Measurements from ENCODE around the gene GRK4. TPM values are rescaled to one million over a fixed set of nuclear protein-coding genes. Genes with fewer than 3 reads are reported as not detected.

Gene GRK4
- total and polyA plus RNA-seq, 2 of the 8 experiments (the other 6 are each of a cell fraction or from before 2014, with no cell fraction given), result 0.77 to 1.8 TPM

DNA sequence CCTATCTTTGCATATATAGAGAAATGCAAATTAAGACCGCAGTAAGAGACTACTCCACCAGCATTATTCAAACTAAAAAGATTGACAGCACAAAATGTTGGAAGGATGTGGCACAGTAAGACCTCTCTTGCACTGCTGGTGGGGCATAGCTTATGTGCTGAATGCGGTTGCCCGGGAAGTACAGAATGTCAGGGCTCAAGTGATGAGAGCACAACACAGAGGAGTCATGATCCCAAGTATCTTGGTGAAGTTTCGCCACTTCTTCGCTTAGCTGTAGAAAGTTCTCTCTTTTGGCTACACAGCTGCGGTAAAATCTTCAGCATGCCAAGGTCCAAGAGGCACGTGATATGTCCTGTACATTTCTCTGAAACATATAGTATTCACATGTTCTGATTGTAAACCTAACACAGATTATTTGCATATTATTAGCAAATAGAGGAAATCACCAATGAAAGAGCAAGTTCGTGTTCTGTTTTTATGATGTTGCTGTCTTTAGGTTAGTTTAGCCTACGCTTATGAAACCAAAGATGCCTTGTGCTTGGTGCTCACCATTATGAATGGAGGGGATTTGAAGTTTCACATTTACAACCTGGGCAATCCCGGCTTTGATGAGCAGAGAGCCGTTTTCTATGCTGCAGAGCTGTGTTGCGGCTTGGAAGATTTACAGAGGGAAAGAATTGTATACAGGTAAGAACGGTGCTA lies 55.9 kb downstream of the GRK4 start:
- H2AK5ac ChIP-seq (ENCODE audit: low read depth, low read length), result no peak overlapping the region
- 85% methylated on average over 13 of the region's 13 CpGs; no CpG with 5 or more reads in 1 of the 2 experiments for WGBS, 2 experiments (ENCODE audit: extremely low coverage in 1 of 2, insufficient coverage in 1 of 2, insufficient read length in 1 of 2, insufficient replicate concordance in 2 of 2, low coverage in 1 of 2, low lambda C conversion rate in 2 of 2, missing lambda C conversion rate in 1 of 2)
- no peak for FAIRE-seq
- TF ChIP-seq CHD2 (IDR thresholded peaks at IDR 0.05; ENCODE audit: low read length), result no peak
- TF ChIP-seq SUZ12 (IDR thresholded peaks at IDR 0.05; ENCODE audit: low read length), result no peak
- TF ChIP-seq NRF1 (IDR thresholded peaks at IDR 0.05; ENCODE audit: low read depth, low read length), result no peak
- no peak for TF ChIP-seq CTBP2 (IDR thresholded peaks at IDR 0.05; ENCODE audit: borderline replicate concordance, insufficient read depth, insufficient read length, low read length)
- TF ChIP-seq POLR2AphosphoS5 (IDR thresholded peaks at IDR 0.05; ENCODE audit: low read depth, low read length), result no peak

More for the DNA sequence above, 55.9 kb downstream of the GRK4 start:
- POLR2A ChIA-PET (ENCODE audit: partially characterized antibody), result interaction anchor here (1.0 kb wide), 1 partner anchor 23 kb away, joined by 3 read pairs; no protein-coding TSS in a partner anchor
- Histone ChIP-seq H2BK20ac (ENCODE audit: low read length) (no peak overlapping the region), H4K8ac (ENCODE audit: extremely low read depth, insufficient read depth, low read length) (no peak overlapping the region), H3K27ac (ENCODE audit: low read depth, low read length) (no peak overlapping the region), H3K4me1 (replicated peaks in 1 of 4; ENCODE audit: control insufficient read depth in 3 of 4, insufficient read depth in 4 of 4, low read length in 3 of 4) (peaks cover 0 to 7% (median 1%) of the 10 kb centered on the region in 4 experiments; a peak in 4 of 7 replicates), H3K4ac (replicated peaks; ENCODE audit: insufficient read length, low read depth, low read length) (no peak overlapping the region), H3K4me3 (ENCODE audit: extremely low read depth in 1 of 4, insufficient read depth in 2 of 4, low read depth in 3 of 4, low read length in 4 of 4) (no peak overlapping the region), H2BK5ac (ENCODE audit: low read depth, low read length) (no peak overlapping the region), H2BK120ac (replicated peaks; ENCODE audit: low read depth, low read length) (no peak overlapping the region), H3K36me3 (ENCODE audit: control insufficient read depth in 2 of 4, insufficient read depth in 4 of 4, low read length in 3 of 4) (no peaks in the 10 kb centered on the region), H3K18ac (ENCODE audit: extremely low read depth, low read length) (no peak overlapping the region), H3K79me1 (ENCODE audit: low read depth, low read length) (no peaks in the 10 kb centered on the region), H4K91ac (replicated peaks; ENCODE audit: insufficient read length, low read length) (no peak overlapping the region), H2BK15ac (ENCODE audit: low read length) (no peak overlapping the region), H3K79me2 (ENCODE audit: control insufficient read depth in 1 of 2, insufficient read depth in 2 of 2, low read length in 2 of 2) (no peaks in the 10 kb centered on the region), H4K20me1 (replicated peaks in 1 of 2; ENCODE audit: control insufficient read depth in 1 of 2, insufficient read depth in 2 of 2, low read length in 2 of 2) (no peaks in the 10 kb centered on the region), H3K23me2 (ENCODE audit: low read depth, low read length) (no peaks in the 10 kb centered on the region), H3K14ac (ENCODE audit: insufficient read length) (no peak overlapping the region), H3K9ac (replicated peaks in 1 of 4; ENCODE audit: extremely low read depth in 1 of 4, low read depth in 3 of 4, low read length in 3 of 4) (no peak overlapping the region), H3K23ac (ENCODE audit: insufficient read length) (no peak overlapping the region), H4K5ac (ENCODE audit: insufficient read length, low read depth, low read length) (no peak overlapping the region), H2BK12ac (ENCODE audit: low read depth, low read length) (no peak overlapping the region), H3K4me2 (ENCODE audit: insufficient read depth in 1 of 2, low read depth in 2 of 2, low read length in 2 of 2) (no peak overlapping the region), H3K56ac (replicated peaks; ENCODE audit: insufficient read length, low read depth, low read length) (no peak overlapping the region), H3K27me3 (replicated peaks in 1 of 4; ENCODE audit: control insufficient read depth in 3 of 4, extremely low read depth in 1 of 4, insufficient read depth in 3 of 4, low read length in 3 of 4) (no peaks in the 10 kb centered on the region), H2AFZ (ENCODE audit: low read length) (no peak overlapping the region), H3K9me3 (ENCODE audit: insufficient read depth in 2 of 2, low read depth in 1 of 2, low read length in 1 of 2) (no peaks in the 10 kb centered on the region)
- CTCF ChIA-PET (ENCODE audit: partially characterized antibody), result no interaction called here
- DNase-seq (ENCODE audit: low read depth in 1 of 2, low spot score in 2 of 2), result no peak
